ENCODE data around the gene OR2L5.

The OR2L5 gene

GRCh38 chr1:248013229-248013710 lies at the start of gene OR2L5:
Gene OR2L5 (plus strand): TSS chr1:248013660. CDS start chr1:248021948, 8,288 bp downstream.
- H3K9me3 ChIP-seq, result peaks cover 3% of the 10 kb centered on the region
- TF ChIP-seq CTCF (IDR thresholded peaks at IDR 0.05), result no peak
- H3K36me3 ChIP-seq, result no peaks in the 10 kb centered on the region
- no peaks in the 10 kb centered on the region for H3K27me3 ChIP-seq
- no peak within 1 kb of the TSS for H3K4me3 ChIP-seq (ENCODE audit: low read depth in 1 of 2, low read length in 1 of 2)
- no peak within 1 kb of the TSS for H3K27ac ChIP-seq
- no peaks in the 10 kb centered on the region for H3K4me1 ChIP-seq (ENCODE audit: control insufficient read depth in 1 of 2, insufficient read depth in 1 of 2, low read depth in 1 of 2, low read length in 1 of 2)

GRCh38 chr1:247964933-247965332 lies 48.5 kb upstream of the OR2L5 start, which contains the start of gene OR2AK2:
Gene OR2AK2 (plus strand): TSS chr1:247965233. CDS start chr1:247965377, 144 bp downstream.
- H3K4me3 ChIP-seq (ENCODE audit: low read depth in 1 of 2, low read length in 1 of 2), result no peak within 1 kb of the TSS
- no peaks in the 10 kb centered on the region for H3K27me3 ChIP-seq
- no peaks in the 10 kb centered on the region for H3K9me3 ChIP-seq
- no peak within 1 kb of the TSS for H3K27ac ChIP-seq
- no peaks in the 10 kb centered on the region for H3K36me3 ChIP-seq
- TF ChIP-seq CTCF (IDR thresholded peaks at IDR 0.05), result no peak
- H3K4me1 ChIP-seq (ENCODE audit: control insufficient read depth in 1 of 2, insufficient read depth in 1 of 2, low read depth in 1 of 2, low read length in 1 of 2), result no peaks in the 10 kb centered on the region

GRCh38 chr1:247966532-247967204 lies 46.8 kb upstream of the OR2L5 start:
- no peaks in the 10 kb centered on the region for H3K9me3 ChIP-seq
- no peak overlapping the region for H3K4me3 ChIP-seq (ENCODE audit: low read depth in 1 of 2, low read length in 1 of 2)
- H3K27ac ChIP-seq, result no peak overlapping the region
- H3K36me3 ChIP-seq, result no peaks in the 10 kb centered on the region
- TF ChIP-seq CTCF (IDR thresholded peaks at IDR 0.05), result no peak
- H3K27me3 ChIP-seq, result no peaks in the 10 kb centered on the region
- no peaks in the 10 kb centered on the region for H3K4me1 ChIP-seq (ENCODE audit: control insufficient read depth in 1 of 2, insufficient read depth in 1 of 2, low read depth in 1 of 2, low read length in 1 of 2)

- H3K4me1 ChIP-seq (ENCODE audit: control insufficient read depth in 1 of 2, insufficient read depth in 1 of 2, low read depth in 1 of 2, low read length in 1 of 2), result no peaks in the 10 kb centered on the region
- no peaks in the 10 kb centered on the region for H3K9me3 ChIP-seq
Observed at GRCh38 chr1:247992986-247993385, 20.5 kb upstream of the OR2L5 start.

GRCh38 chr1:247998811-247999210 lies 14.6 kb upstream of the OR2L5 start:
- H3K9me3 ChIP-seq, result no peaks in the 10 kb centered on the region
- TF ChIP-seq CTCF (IDR thresholded peaks at IDR 0.05), result no peak
- H3K4me3 ChIP-seq (ENCODE audit: low read depth in 1 of 2, low read length in 1 of 2), result no peak overlapping the region
- no peaks in the 10 kb centered on the region for H3K4me1 ChIP-seq (ENCODE audit: control insufficient read depth in 1 of 2, insufficient read depth in 1 of 2, low read depth in 1 of 2, low read length in 1 of 2)
- H3K27ac ChIP-seq, result no peak overlapping the region
- no peaks in the 10 kb centered on the region for H3K36me3 ChIP-seq
- H3K27me3 ChIP-seq, result no peaks in the 10 kb centered on the region

More at GRCh38 chr1:247992986-247993385, 20.5 kb upstream of the OR2L5 start:
- no peaks in the 10 kb centered on the region for H3K36me3 ChIP-seq
- no peak overlapping the region for H3K27ac ChIP-seq
- H3K27me3 ChIP-seq, result no peaks in the 10 kb centered on the region
- TF ChIP-seq CTCF (IDR thresholded peaks at IDR 0.05), result no peak
- no peak overlapping the region for H3K4me3 ChIP-seq (ENCODE audit: low read depth in 1 of 2, low read length in 1 of 2)
